HG02642 (cell line): ENCODE measurements around the gene ART4.

ENCODE experiments used
- ATAC-seq: cut with Tn5 transposase; IDR thresholded peaks from one replicate; pipeline ENCODE4 v1.9.1; 2021; ENCODE audit warnings: mild to moderate bottlenecking; ENCODE audit not compliant: unreplicated experiment, poor library complexity

Gene ART4

GRCh38 chr12:14853961-14854360, 10.6 kb upstream of the ART4 start:
- ATAC-seq = no peak

GRCh38 chr12:14852880-14853279, 9.6 kb upstream of the ART4 start:
- no peak for ATAC-seq

- ATAC-seq = peak; percentile 80
Observed at GRCh38 chr12:14850929-14851663, 7.8 kb upstream of the ART4 start.

GRCh38 chr12:14849661-14850060, 6.3 kb upstream of the ART4 start:
- ATAC-seq = no peak

- no peak for ATAC-seq
Observed at GRCh38 chr12:14846876-14847580, 3.7 kb upstream of the ART4 start.

- no peak for ATAC-seq
Observed at GRCh38 chr12:14846042-14846587, 2.8 kb upstream of the ART4 start.

GRCh38 chr12:14845350-14845750, 2.0 kb upstream of the ART4 start:
- no peak for ATAC-seq

- no peak for ATAC-seq
Observed at GRCh38 chr12:14844401-14844800, 1.1 kb upstream of the ART4 start.

- no peak for ATAC-seq
Observed at GRCh38 chr12:14842315-14842714, 1.0 kb downstream of the ART4 start.

GRCh38 chr12:14841761-14842160, 1.6 kb downstream of the ART4 start:
- ATAC-seq = no peak

- no peak for ATAC-seq
Observed at GRCh38 chr12:14840616-14841015, 2.7 kb downstream of the ART4 start.

- no peak for ATAC-seq
Observed at GRCh38 chr12:14839262-14839661, 4.1 kb downstream of the ART4 start.

- no peak for ATAC-seq
Observed at GRCh38 chr12:14836336-14837210, 6.8 kb downstream of the ART4 start.

GRCh38 chr12:14834509-14834908, 8.8 kb downstream of the ART4 start:
- no peak for ATAC-seq

GRCh38 chr12:14833952-14834351, 9.4 kb downstream of the ART4 start:
- no peak for ATAC-seq

- ATAC-seq = no peak
Observed at GRCh38 chr12:14833336-14833735, 10.0 kb downstream of the ART4 start.

- peak; percentile 92 for ATAC-seq
Observed at GRCh38 chr12:14828892-14829291, 14.4 kb downstream of the ART4 start.

GRCh38 chr12:14827043-14827442, 16.3 kb downstream of the ART4 start:
- no peak for ATAC-seq

- ATAC-seq = no peak
Observed at GRCh38 chr12:14826491-14826890, 16.8 kb downstream of the ART4 start.

GRCh38 chr12:14825256-14825655, 18.1 kb downstream of the ART4 start:
- no peak for ATAC-seq
